ENCODE measurements around the gene B3GNT5. TPM values are rescaled to one million over a fixed set of nuclear protein-coding genes. Genes with fewer than 3 reads are reported as not detected.

B3GNT5 gene
- total and polyA plus RNA-seq, 10 of the 15 experiments (the other 5 are each of a cell fraction or from before 2014, with no cell fraction given): 0.24 to 1.1 (median 0.48) TPM

DNA sequence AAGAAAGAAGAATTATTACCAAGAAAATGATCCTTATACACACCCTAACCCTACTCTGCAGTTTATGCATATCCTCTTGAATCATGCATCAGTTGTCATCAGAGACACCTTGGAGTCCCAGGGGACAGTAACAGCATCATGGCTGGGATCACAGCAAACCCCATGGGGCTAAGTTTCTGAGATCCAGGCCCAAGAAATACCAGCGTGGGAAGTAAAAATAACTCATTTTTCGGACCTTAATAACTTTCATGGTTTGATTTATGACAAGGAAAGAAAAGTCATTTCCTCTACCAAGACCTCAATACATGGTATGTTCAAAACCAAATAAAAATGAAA is 38.8 kb upstream of the B3GNT5 start:
- DNase-seq (ENCODE audit: low read depth, low spot score): peak; percentile 11
- Histone ChIP-seq H3K79me2 (ENCODE audit: control insufficient read depth, insufficient read depth, low read length) (no peaks in the 10 kb centered on the region), H3K9me3 (replicated peaks; ENCODE audit: control insufficient read depth, insufficient read depth, low read length) (no peaks in the 10 kb centered on the region; the same call in 2 of the 3 replicates), H3K27ac (ENCODE audit: control insufficient read depth, insufficient read depth) (no peak overlapping the region), H2AFZ (ENCODE audit: control insufficient read depth, low read depth, low read length) (no peak overlapping the region), H3K27me3 (replicated peaks in 1 of 2; ENCODE audit: control insufficient read depth in 2 of 2, insufficient read depth in 2 of 2, low read length in 1 of 2) (0 out of 4 replicates have a peak, but pooled peaks cover 0 to 3% of the 10 kb centered on the region in 2 experiments), H3K36me3 (ENCODE audit: control insufficient read depth in 2 of 2, insufficient read depth in 2 of 2, low read length in 1 of 2) (no peaks in the 10 kb centered on the region), H3K4me1 (ENCODE audit: control insufficient read depth, insufficient read depth, low read length) (no peaks in the 10 kb centered on the region), H3K4me2 (ENCODE audit: control insufficient read depth, insufficient read depth) (no peak overlapping the region), H3K9ac (ENCODE audit: control insufficient read depth, insufficient read depth, low read length) (no peak overlapping the region), H3K4me3 (no peak overlapping the region), H4K20me1 (ENCODE audit: control insufficient read depth, insufficient read depth) (no peaks in the 10 kb centered on the region)
- RAD21 ChIA-PET (ENCODE audit: unreplicated experiment): interaction anchor here (2.2 to 2.3 kb wide), 2 partner anchors 29 to 71 kb away, joined by 8 to 11 read pairs; no protein-coding TSS in a partner anchor
- CTCF ChIA-PET: interaction anchor here (0.9 to 1.8 kb wide), 3 partner anchors 23 to 71 kb away, joined by 3 to 4 read pairs (median 3); no protein-coding TSS in a partner anchor
- POLR2A ChIA-PET: no interaction called here
- in situ Hi-C loops (cut with MboI) (no loop called here), intact Hi-C loops (cut with micrococcal nuclease; ENCODE audit: unreplicated experiment) (no loop called here)
- BruUV-seq (replicated peaks): no TSS peak
- SMC1A ChIA-PET (ENCODE audit: uncharacterized antibody, unreplicated experiment): no interaction called here
- TF ChIP-seq ATF3 (IDR thresholded peaks at IDR 0.05; ENCODE audit: borderline replicate concordance, extremely low read depth, low read depth, low read length) (no peak), ZZZ3 (IDR thresholded peaks at IDR 0.05; ENCODE audit: control insufficient read depth, insufficient read length, low read depth) (no peak), IKZF1 (conservative IDR thresholded peaks at IDR 0.05) (no peak), RB1 (IDR thresholded peaks at IDR 0.05; ENCODE audit: borderline replicate concordance) (peak; percentile 63; the same call in 1 of the 2 replicates), EP300 (IDR thresholded peaks at IDR 0.05; ENCODE audit: borderline replicate concordance in 1 of 2, control insufficient read depth in 1 of 2, low read depth in 2 of 2, low read length in 2 of 2) (no peak), YBX1 (IDR thresholded peaks at IDR 0.05) (0 out of 2 replicates have a peak, but pooled peaks have one; percentile 26), ZNF207 (IDR thresholded peaks at IDR 0.05; ENCODE audit: borderline replicate concordance) (no peak), ATF2 (IDR thresholded peaks at IDR 0.05; ENCODE audit: low read length) (no peak), HDGF (IDR thresholded peaks at IDR 0.05) (no peak), RAD51 (IDR thresholded peaks at IDR 0.05) (no peak), SMAD1 (IDR thresholded peaks at IDR 0.05; ENCODE audit: low read depth, partially characterized antibody) (no peak), GATAD2B (conservative IDR thresholded peaks at IDR 0.05; ENCODE audit: low read depth) (0 out of 2 replicates have a peak, but pooled peaks have one; percentile 32), FOXM1 (IDR thresholded peaks at IDR 0.05; ENCODE audit: low read depth, low read length) (no peak), ESRRA (IDR thresholded peaks at IDR 0.05; ENCODE audit: low read length) (no peak), IRF4 (IDR thresholded peaks at IDR 0.05; ENCODE audit: low read depth, low read length) (no peak), MTA3 (IDR thresholded peaks at IDR 0.05; ENCODE audit: borderline replicate concordance, low read length) (no peak), MEF2B (IDR thresholded peaks at IDR 0.05; ENCODE audit: partially characterized antibody, poor library complexity, severe bottlenecking) (peak; percentile 97)
- FAIRE-seq: no peak
- peak; percentile 60 for ATAC-seq
- WGBS (ENCODE audit: insufficient coverage, insufficient replicate concordance, low lambda C conversion rate, missing lambda C conversion rate): 3% methylated on average over 2 of the region's 2 CpGs
